ENCODE data around the gene IGSF23.
"Not testable (repeated sequence)": the region's sequence is repeated elsewhere in the genome, so short reads cannot be mapped to it uniquely, and the experiment has no call there.

The IGSF23 gene

GRCh38 chr19:44617110-44617880 is 3.9 kb downstream of the IGSF23 start:
- no peak for DNase-seq

- DNase-seq: no peak
Observed at GRCh38 chr19:44618640-44619357, 5.4 kb downstream of the IGSF23 start.

- no peak for DNase-seq
Observed at GRCh38 chr19:44620667-44621066, 7.3 kb downstream of the IGSF23 start.

GRCh38 chr19:44621367-44621766 is 8.0 kb downstream of the IGSF23 start:
- DNase-seq: no peak

- no peak for DNase-seq
Observed at GRCh38 chr19:44623080-44623479, 9.7 kb downstream of the IGSF23 start.

- no peak for DNase-seq
Observed at GRCh38 chr19:44623626-44624025, 10.3 kb downstream of the IGSF23 start.

- DNase-seq: no peak
Observed at GRCh38 chr19:44624840-44625354, 11.5 kb downstream of the IGSF23 start.

GRCh38 chr19:44625637-44626036 is 12.3 kb downstream of the IGSF23 start:
- not testable (repeated sequence) for DNase-seq

- DNase-seq: no peak
Observed at GRCh38 chr19:44626048-44626624, 12.8 kb downstream of the IGSF23 start.

- no peak for DNase-seq
Observed at GRCh38 chr19:44627631-44628030, 14.3 kb downstream of the IGSF23 start.

GRCh38 chr19:44628793-44629192 is 15.4 kb downstream of the IGSF23 start:
- DNase-seq: no peak

GRCh38 chr19:44631611-44632010 is 18.2 kb downstream of the IGSF23 start:
- DNase-seq: not testable (repeated sequence)

- DNase-seq: not testable (repeated sequence)
Observed at GRCh38 chr19:44634058-44634457, 20.7 kb downstream of the IGSF23 start.

GRCh38 chr19:44634785-44635184 is 21.4 kb downstream of the IGSF23 start:
- DNase-seq: no peak

- no peak for DNase-seq
Observed at GRCh38 chr19:44635581-44636438, 22.4 kb downstream of the IGSF23 start.

GRCh38 chr19:44636439-44637389 is 23.4 kb downstream of the IGSF23 start:
- no peak for DNase-seq

- DNase-seq: no peak
Observed at GRCh38 chr19:44637390-44637764, 24.0 kb downstream of the IGSF23 start.

- DNase-seq: no peak
Observed at GRCh38 chr19:44640518-44640917, 27.2 kb downstream of the IGSF23 start.

- no peak for DNase-seq
Observed at GRCh38 chr19:44641501-44642265, 28.3 kb downstream of the IGSF23 start.

- DNase-seq: no peak
Observed at GRCh38 chr19:44642377-44642776, 29.0 kb downstream of the IGSF23 start.
